Stimulated activated CD8-positive, alpha-beta memory T cell treated with anti-CD3 and anti-CD28 coated beads, Interleukin-12 subunit alpha, Interleukin-12 subunit beta, amount 100 ng/mL, for 24 hours (primary cell): Measurements from ENCODE around the gene DOCK2.
"Not testable (repeated sequence)": the region's sequence is repeated elsewhere in the genome, so short reads cannot be mapped to it uniquely, and the experiment has no call there.

Source experiments
- DNase-seq: peaks from one replicate; pipeline ENCODE4 v3.0.0-alpha.2; 2020; ENCODE audit errors: extremely low read depth

The DOCK2 gene

DNA sequence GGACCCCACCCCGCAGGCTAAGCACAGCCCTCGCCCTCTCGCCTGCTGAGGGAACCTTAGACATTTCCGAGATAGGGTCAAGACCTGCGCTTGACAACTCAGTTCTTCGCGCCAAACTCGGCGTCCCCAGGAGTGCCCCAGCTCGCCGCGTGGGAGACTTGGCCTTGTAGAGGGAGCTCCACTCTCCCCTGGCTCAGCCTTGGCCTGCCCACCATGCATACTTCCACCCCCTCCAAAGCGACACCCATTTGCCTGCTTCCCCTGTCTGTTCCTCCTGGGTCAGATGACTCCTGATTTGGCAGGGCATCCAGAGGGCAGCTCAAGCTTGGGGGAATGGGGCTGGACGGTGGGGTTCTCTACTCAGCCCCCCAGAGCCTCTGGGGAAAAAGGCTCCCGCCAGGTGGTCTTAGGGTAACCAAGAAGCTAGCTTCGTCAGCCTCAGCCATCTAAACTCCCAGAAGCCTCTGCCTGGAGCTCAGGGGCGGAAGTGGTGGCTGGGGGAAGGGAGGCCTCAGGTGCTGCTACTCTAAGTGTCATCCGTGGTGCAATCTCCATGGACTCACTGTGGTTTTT lies 560 bp downstream of the DOCK2 start:
- DNase-seq, result peak; percentile 55

DNA sequence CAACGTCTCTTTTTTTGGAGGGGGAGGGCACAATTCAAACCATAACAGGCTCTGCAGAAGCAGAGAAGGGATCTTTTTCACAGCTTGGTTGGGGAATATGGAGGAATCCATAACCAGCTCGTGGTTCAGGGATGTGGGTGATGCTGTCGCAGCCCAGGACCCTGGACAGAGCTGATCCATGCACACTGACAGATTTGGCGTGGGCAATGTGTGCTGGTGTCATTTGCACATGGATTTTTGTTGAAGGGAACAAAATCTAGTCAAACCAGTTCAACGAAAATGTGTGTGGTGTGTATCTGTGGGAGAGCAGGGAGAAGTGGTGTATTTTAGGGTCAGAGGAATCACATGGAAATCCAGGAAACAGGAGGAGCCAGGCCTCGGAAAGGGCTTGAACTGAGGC lies 4.2 kb downstream of the DOCK2 start:
- no peak for DNase-seq

DNA sequence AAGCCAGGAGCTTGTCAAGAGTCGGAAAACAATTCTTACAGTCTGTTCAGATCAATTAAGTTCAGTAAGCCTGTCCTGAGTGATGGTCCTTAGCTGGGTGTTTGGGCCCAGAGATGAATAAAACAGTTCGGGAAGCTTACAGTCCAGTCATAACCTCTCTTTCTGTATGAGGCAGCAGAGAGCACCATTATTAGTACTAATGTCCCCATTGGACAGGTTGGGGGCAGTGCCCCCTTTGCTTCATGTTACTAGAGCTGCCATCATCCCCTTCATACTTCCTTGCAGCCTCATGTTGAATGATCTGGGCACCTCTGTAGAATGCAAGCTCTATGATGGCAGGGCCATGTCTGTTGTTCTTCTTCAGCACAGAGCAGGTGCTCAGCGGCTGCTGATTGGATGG lies 9.8 kb downstream of the DOCK2 start:
- DNase-seq, result no peak

DNA sequence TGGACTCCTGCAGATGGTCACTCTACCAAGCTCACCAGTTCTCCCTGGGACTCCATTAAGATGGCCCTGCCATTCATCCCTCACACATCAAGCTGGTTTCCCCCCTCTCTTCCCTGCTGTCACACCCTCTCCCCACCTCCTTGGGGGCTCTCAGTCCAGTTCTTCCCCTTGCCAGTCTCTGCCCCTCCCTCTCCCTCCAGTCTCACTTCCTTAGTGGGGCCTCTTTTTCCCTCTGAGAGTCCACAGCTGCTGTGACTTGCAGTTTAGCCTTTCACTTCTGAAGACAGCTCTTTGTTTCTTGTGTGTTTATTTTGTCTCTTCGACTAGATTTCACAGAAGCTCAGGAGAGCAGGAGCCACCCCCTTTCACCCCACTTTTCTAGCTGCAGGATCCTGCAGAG lies 10.5 kb downstream of the DOCK2 start:
- no peak for DNase-seq

DNA sequence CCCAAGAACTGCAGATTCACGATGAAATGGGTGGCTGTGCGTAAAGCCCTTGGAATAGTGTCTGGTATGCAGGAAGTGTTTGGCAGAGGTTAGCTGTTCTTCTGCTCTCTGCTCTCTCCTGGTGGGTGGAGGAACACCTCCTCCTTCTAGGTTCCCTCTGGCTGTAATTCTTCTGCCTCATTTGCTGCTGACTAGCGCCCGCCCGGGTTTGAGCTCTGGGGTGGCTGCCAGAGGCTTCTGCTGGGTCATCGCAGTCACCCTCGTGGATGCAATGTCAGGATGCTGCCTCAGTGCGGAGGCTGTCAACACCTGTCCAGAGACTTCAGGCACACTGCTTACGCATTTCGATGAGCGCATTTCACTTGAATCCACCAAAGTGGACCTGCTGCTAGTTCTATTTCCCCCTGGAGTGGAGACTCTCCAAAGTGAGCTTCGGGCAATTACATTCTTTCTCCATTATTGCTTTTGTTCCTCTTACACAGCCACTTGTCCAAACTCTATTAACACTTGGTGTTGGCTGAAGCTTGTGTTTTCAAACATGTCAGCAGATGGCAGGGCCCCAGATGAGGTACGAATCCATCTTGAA lies 11.7 kb downstream of the DOCK2 start:
- DNase-seq, result no peak

DNA sequence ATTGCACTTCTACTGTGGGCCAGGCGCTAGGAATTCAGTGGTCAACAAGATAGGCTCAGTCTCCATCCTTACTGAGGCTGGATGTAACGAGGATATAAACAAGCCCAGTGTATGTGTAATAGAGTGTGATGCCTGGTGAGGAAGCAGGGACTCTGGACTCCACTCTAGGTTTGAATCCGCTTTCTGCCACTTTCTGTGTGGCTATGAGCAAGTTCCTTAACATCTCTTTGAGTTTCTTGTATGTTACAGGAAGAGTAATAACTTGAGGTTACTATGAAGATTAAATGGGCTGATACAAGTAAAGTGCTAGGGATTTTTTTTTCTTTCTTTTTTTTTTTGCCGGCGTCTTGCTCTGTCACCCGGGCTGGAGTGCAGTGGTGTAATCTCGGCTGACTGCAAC lies 12.4 kb downstream of the DOCK2 start:
- no peak for DNase-seq

DNA sequence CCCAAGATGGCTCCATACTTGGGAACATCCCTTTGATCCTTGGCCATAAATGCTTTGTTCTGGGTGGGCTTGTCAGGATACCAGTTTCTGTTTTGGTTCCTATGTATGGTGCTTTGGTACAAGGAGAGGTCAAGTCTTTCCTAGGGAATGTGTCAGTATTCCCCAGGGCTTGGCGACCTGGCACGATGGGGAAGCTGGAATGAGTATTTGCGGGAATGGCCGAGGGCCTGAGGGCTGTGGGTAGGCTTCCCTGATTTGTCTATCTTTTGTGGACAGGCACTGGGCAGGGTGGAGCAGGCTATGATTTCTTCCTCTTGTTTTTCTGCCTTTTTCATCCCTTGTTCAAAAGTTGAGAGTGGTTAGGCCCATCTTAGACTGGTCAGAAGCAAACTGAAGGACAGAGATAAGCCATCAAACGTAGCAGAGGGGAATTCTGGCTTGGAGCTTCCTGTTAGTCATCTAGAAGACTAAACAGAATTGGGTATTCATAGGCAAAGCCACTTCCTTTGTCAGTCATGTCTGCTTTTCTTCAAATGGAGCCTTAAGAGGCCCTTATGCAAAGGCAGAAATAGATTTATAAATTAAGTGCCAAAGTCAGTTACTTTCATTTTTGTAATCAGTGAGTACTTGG lies 13.7 kb downstream of the DOCK2 start:
- no peak for DNase-seq

DNA sequence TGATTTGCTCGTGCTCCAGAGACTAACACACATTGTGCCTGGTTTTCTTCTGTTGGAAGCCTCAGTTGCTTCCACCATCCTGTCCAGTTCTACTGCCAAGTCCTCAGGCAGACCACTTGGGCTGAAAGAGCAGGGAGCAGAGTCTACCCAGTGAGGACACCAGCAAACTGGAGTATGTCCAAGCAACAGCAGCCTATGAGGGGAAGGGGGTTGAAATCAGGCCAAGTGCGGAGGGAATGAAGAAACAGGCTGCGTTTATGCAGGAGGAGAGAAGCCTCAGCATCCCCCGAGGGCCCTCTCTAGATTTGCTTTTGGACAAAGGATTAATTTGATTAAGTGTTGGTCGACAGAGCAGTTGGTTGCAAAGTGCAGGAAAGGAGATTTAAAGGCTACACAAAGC lies 14.5 kb downstream of the DOCK2 start:
- DNase-seq, result no peak

DNA sequence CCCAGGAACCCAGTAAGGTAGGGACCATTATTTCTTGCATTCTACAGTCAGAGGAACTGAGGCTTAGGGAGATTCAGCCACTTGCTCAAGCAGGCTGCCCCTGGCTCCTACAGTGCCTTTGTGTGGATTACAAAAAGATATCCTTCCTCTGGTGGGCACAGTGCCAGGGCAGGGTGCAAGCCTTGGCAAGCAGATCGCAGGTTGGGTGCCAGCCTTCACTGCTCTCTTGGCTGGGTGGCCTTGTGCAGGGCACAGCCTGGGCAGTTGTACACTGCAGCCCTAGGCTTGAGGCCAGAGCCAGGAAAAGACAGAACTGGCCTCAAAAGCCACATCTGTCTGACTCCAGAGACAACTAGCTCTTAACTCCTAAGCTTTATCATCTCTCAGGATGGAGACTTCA lies 15.0 kb downstream of the DOCK2 start:
- no peak for DNase-seq

DNA sequence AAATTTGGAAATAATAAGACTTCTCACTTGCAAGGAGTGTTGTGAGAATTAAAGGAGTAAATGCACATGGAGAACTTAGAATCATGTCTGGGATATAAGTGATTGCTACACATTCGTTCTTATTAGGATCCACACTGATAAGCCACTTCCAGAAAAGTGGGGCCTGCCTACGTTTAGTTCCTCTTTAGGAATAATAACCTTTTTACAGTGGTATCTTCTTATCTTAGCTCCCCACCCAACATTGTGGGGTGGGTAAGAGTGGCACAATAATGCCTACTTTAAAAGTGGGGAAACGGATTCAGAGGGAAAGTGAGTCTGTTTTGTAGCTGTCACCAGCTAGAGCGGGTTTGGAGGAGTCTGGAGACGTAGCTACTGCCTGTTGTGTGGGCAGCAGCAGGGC lies 16.0 kb downstream of the DOCK2 start:
- no peak for DNase-seq

DNA sequence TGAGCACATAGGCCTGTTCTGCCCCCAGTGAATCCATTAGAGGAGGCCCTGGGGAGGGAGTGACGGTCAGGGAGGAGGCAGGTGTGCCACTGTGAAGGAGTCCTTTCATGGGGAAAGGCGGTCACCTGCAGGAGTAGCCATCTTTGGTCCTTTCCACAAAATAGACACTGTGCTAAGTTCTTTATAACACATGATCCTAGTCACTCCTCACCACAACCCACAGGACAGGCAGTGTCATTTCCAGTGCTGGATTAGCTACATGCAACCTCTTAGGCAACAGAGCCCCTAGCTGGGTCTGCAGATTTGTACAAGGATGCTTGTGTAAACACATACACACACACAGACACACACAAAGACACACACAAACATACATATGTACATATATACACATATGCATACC lies 18.3 kb downstream of the DOCK2 start:
- no peak for DNase-seq

DNA sequence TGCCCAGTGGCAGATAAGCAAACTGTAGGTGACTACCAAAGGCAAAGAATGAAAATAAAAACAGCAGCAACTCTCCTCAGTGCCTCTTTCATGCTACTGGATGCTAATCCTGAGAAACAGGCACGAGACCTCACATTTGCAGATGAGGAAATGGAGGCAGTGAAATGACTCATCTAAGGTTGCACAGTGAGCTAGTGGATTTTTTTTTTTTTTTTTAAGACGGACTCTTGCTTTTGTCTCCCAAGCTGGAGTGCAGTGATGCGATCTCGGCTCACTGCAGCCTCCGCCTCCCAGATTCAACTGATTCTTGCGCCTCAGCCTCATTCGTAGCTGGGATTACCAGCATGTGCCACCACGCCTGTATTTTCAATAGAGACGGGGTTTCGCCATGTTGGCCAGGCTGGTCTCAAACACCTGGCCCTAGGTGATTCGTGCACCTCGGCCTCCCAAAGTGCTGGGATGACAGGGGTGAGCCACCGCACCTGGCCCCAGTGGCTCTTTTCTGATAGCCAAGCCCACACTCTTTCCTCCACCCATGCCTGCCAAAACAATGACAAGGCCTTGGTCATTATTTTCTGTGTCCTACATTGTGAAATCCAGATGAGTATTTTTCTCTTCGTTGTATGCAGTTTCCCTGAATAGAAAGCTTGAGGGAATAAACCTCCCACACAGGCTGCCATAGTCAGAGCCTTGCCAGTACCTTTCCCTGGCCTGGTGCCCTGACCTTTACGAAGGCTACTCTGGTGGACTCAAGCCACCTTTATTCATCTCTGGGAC lies 19.2 kb downstream of the DOCK2 start:
- DNase-seq, result no peak

DNA sequence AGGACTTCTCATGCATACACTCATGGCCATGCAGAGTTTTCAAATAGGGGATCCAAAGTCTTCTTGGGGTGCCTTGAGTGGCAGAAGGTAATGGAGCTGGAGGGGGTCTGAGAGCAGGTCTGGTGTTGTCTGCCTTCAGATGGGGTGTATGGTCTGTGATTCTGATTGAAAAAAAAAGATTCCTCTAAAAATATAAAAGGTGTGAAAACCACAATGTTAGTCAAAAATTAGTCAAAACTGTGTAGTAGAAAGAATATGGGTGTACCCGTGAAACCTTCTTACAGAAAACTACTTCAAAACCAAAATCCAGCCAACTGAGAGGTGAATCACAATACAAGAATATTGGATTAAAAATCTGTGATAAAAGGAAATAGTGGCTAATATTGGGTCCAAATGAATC lies 20.1 kb downstream of the DOCK2 start:
- no peak for DNase-seq

DNA sequence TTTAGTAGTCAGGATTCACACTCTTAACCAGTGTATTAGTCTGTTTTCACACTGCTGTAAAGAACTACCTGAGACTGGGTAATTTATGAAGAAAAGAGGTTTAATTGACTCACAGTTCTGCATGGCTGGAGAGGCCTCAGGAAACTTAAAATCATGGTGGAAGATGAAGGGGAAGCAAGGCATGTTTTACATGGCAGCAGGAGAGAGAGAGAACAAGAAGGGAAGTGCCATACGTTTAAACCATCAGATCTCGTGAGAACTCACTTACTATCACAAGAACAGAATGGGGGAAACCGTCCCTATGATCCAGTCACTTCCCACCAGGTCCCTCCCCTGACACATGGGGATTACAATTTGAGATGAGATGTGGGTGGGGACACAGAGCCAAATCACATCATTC lies 25.4 kb downstream of the DOCK2 start:
- DNase-seq, result not testable (repeated sequence)

DNA sequence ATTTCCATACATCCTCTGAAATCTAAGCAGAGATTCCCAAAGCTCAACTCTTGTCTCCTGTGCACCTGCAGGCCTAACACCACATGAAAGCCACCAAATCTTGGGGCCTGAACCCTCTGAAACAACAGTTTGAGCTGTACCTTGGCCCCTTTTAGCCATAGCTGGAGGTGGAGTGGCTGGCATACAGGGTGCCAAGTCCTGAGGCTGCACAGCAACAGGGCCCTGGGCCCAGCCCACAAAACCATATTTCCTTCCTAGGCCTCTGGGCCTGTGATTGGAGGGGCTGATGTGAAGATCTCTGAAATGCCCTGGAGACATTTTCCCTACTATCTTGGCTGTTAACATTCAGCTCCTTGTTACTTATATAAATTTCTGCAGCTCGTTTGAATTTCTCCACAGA lies 26.5 kb downstream of the DOCK2 start:
- no peak for DNase-seq

DNA sequence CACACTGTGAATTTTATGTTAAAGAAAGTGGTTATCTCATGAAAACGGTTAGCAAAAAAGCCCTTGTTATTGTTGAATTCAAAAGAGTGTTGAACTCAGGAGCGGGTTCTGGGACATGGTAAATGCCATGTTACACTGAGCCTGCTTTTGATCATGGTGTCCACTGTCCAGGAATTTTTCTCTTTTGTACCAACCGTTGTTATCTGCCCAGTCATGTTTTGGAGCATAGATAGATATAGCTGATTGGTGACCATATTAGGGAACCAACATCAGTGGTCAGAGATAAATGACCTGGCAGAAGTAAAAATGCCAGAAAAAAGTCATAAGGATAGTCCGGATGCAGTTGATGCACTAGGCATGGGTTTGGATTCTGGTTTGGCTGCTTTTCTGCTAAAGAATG lies 29.3 kb downstream of the DOCK2 start:
- DNase-seq, result no peak

DNA sequence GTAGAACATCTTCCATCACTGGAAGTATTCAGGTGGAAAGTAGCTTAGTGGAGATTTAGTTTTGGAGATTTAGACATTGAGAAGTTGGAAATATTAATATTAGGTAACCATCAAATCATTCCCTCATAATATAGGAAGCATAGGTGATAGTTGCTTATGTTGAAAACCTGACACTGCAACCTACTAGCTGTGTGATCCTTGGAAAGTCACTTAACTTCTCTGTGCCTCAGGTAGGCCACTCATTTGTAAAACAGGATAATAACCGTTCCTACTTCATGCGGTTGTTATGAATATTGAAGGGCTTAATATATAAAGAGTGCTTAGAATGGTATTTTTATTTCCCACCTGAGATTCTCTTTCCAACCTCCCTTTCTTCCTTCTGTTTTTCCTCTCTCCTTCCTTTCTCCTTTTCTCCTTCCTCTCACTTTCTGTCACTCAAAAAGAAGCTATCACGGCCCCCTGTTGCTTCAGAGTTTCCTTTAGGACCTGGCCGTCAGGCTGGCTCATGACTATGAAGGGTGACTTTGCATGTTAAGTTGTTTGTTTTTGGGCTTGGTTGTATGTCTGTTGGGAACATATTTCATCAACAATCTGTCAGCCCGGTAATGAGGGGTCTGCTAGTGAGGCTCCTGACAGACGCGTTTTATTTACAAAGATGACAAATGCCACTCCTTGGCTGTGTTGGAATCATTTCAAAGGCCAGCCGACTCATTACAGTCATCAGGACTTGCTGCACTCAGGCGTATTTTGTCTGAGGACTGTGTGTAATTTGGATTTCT lies 31.0 kb downstream of the DOCK2 start:
- no peak for DNase-seq

DNA sequence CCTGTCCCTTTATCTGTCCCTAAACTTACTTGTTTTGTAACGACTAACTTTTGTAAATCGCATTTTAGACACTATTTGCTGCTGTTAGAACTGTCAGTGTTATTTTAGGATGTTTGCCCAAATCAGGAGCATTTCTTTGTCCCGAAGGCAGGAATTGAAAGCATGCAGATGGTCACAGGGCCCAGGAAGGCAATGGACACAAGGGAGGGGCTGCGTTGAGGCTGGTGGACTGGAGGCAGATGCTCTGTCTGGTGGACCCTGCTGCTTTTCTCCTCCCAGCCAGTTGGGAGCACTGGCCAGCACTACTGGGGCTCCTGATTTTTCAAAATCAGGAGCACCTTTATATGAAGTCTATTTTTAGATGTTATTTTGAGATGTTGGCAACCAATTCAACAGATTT lies 31.7 kb downstream of the DOCK2 start:
- no peak for DNase-seq

DNA sequence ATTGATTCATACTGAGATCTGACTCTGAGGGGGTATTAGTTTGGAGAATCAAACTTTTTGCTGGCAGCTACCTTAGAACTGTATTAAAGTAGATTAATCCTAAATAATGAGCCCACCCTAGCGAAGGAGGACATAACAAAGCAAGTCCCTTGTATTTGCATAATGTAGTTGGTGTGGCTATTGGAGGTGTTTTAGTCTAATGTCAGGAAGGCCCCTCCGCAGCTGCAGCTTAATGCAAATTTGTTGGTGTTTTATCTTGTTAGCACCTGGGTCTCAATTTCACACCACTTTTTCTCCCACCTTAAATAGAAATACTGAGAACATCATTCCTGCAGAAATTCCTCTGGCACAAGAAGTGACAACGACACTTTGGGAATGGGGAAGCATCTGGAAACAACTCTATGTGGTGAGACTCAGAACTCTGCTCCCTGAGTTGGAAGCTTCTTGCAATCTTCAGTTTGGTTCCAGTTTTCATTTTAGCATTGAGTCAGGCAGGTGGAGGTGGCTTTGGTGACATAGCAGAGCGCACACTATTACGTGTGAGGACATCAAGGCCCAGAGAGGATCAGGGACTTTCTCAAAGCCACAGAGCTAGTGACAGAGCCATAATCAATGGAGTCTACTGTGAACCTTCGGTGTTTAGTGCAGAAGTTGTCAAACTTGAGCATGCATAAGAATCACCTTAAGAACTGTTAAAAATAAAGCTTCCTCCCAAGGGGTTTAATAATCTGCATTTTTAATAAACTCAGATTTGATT lies 33.9 kb downstream of the DOCK2 start:
- no peak for DNase-seq

DNA sequence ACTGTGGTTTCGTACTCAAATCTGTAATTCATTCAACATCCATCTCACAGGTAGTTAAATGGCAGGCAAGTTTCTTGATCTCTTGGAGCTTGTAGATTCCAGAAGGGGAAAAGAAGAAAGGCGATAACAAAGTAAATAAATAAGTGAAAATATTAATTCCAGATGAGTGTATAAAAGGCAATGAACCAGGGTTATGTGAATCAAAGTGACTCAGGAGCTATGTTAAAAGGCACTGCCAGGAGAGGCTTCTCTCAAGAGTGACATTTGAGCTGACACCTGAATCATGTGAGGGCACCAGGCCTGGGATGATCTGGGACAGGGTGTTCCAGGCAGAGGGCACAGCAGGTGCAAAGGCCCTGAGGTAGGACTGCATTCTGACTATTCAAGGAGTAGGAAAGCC lies 45.0 kb downstream of the DOCK2 start:
- DNase-seq, result no peak

DNA sequence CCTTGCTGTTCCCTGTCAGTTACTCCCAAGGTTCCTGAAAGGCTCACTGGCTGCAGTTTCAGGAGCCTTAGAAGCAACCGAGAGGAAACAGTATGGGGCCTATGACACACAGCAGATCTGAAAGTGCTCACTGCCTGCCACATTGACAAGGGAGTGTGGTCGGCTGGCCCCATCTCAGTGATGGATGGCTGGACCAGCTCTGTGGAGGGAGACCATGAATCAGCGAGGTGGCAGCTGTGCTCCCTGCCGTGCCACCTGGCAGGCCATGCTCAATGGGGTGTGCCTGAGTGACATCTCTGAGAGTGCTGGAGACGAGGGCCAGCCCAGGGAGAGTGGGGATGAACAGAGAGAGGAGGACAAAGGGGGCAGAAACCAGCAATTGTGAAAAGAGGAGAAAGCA lies 49.1 kb downstream of the DOCK2 start:
- DNase-seq, result no peak

DNA sequence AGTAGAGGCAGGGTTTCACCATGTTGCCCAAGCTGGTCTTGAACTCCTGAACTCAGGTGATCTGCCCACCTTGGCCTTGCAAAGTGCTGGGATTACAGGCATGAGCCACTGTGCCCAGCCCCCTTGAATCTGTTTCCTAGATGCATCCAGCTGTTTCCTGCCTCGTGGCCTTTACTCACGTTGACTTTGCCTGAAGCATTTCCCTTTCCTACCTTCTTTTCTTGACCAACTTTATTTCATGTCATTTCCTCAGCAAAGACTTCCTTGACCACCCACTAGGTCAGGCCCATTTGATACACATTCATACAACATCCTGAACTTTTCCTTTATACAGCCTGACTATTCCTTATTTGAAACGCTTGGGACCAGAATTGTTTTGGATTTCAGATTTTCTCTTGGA lies 51.0 kb downstream of the DOCK2 start:
- DNase-seq, result no peak
